GM18526 (cell line): ENCODE data around the gene NPRL2.

Experiments used
- POLR2A ChIP-seq: IDR thresholded peaks from 3 replicates; pipeline ENCODE4 v1.6.1; 2011; ENCODE audit not compliant: insufficient read length; ENCODE audit errors: extremely low read depth

Gene NPRL2

GRCh38 chr3:50319181-50319893 is 31.2 kb downstream of the NPRL2 start:
- TF ChIP-seq POLR2A: no peak

DNA sequence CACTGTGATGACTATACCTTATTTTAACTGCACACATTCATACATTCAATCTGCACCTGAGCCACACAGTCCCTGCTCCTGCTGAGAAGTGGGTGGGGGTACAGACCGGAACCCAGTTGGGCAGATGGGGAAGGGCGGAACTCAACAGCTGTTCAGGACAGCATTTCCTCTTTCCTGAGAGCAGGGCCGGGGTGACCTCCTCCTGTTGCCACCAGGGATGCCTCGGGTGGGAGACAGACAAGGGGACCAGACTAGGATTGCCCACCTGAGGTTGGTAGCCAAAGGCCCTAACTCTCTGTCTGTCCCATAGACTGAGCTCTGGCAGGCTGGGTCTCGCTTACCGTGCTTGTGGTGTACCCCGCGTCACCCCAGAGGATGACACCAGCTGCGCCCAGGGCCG is 32.0 kb downstream of the NPRL2 start:
- no peak for TF ChIP-seq POLR2A

- TF ChIP-seq POLR2A: no peak
Observed at GRCh38 chr3:50318163-50318562, 32.4 kb downstream of the NPRL2 start.

DNA sequence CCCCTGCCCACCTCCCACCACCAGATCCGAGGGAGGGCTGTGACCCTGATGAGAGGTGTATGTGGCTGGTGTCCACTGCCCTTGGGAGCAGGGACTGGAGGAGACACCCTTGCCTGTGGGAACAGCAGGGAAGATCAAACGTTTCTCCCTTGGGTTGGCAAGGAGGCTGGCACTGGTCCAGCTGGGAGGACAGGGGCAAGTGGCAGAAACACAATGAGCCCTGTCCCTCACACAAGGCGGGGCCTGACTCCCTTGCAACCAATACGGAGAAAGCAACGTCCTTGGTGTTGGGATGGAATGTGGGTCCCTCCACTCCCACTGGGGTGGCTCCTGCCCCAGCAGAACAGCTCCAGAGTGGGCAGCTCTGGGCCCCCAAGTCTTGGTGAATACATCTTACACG is 33.3 kb downstream of the NPRL2 start:
- no peak for TF ChIP-seq POLR2A

GRCh38 chr3:50316657-50317242 is 33.8 kb downstream of the NPRL2 start:
- TF ChIP-seq POLR2A: no peak

- no peak for TF ChIP-seq POLR2A
Observed at GRCh38 chr3:50314816-50315215, 35.8 kb downstream of the NPRL2 start.

DNA sequence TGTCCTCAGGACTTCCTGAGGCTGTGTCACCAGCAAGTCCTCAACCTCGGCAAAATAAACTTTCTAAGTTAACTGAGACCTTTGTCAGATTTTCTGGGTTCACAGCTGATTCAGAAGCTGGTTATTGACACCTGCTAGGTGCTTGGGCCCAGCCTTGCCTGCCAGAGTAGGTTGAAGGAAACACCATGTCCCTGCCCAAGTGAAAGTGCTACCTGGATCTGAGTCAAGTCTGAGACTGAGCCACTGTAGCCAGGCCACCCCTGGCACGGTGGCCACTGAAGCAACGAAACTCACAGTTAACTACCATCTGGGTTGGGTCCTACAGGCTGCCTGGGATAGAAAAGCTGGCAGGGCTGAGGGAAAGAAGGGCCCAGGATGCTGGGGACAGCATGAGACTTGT is 36.2 kb downstream of the NPRL2 start:
- TF ChIP-seq POLR2A: no peak

DNA sequence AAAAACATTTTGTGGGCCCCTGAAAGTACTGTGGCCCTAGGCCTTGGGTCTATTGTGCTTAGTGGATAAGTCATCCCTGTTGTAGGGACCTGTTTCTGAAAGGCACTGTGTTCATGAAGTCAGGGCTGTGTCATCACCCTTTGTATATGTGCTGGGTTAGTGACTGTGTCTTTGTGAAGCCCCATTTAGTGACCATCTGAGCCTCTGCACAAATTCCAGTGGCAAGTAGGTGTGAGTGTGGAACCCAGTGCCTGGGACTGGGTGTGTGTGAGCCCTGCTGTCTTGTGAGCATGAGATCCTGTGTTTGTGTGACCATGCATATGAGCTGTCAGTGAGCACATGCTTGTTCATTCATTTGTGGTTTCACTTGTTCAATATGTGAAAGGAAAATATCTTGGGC is 46.0 kb downstream of the NPRL2 start:
- no peak for TF ChIP-seq POLR2A

DNA sequence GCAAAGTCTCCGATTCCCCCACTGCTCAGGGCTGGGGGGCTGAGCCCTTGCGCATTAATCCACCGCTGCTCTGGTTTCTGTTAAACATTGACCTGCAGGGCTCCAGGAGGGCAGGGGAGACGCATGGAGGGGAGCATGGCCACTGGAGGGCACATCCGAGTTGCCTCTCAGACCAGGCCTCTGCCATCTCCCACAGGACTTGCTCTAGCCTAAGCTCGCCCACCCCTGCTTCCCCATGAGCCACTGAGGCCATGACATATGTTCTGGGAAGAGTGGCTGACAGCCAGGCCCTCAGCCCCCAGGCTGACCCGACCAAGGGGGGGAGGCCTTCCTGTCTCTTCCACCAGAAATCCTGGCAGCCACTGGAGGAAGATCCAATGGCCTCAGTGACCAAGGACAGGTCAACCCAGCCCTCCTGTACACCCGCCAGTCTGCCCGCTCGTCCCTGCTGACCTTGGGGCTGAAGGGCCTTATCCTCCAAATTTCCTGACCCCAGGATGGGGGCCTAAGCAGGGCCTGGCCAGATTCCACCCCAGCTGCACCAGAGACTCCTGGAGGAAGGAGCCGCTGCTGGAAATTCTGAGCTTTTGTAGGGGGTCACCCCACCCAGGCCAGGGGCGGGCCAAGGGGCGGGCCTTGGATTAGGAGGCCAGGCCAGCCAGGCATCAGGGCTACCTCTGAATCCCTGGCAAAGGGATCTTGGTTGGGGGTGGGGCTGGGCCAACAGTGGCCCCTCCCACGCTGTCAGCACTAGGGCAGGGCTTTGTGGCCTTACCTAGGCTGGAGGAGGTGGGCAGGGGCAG is 47.4 kb downstream of the NPRL2 start, which contains the start of gene HYAL1:
TSS of gene HYAL1 (minus strand) at position 562 of the 803 bp plus-strand sequence. CDS start 618 bp downstream, outside the sequence.
- TF ChIP-seq POLR2A: no peak

DNA sequence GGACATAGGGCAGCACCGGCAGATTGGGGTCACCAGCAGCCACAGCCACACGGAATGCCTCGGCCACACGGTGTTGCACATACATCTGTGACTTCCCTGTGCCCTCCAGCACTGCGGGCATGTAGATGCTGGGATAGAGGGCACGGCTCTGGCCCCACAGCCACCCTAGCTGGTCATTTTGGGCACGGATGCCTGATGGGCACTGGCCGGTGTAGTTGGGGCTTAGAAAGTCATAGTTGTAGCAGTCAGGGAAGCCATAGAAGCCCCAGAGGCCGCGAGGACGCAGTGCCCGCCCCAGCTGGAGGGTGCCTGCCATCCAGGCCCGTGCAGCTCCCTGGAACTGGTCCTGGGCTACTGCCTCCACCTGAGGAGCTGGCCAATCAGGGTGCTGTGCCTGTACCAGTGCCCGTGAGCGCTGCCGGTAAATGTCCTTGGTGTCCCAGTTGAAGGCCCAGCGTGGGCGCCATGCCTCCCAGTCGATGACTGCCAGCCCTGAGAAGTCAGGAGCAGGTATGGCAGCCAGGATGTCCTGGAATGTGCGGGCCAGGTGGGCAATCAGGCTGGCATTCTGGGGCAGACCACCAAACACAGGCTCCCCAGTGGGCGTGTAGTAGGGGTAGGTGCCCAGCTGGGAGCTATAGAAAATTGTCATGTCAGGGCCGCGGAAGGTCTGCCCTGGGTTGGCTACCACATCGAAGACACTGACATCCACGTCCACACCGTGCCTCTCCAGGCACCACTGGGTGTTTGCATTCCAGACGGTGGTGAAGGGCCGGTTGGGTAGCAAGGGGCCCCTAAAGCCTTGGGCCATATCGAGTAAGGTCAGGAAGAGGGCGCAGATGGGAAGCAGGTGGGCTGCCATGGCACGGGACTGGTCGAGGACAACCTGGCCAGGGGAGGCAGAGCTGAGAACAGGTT is 48.2 kb downstream of the NPRL2 start:
- no peak for TF ChIP-seq POLR2A

DNA sequence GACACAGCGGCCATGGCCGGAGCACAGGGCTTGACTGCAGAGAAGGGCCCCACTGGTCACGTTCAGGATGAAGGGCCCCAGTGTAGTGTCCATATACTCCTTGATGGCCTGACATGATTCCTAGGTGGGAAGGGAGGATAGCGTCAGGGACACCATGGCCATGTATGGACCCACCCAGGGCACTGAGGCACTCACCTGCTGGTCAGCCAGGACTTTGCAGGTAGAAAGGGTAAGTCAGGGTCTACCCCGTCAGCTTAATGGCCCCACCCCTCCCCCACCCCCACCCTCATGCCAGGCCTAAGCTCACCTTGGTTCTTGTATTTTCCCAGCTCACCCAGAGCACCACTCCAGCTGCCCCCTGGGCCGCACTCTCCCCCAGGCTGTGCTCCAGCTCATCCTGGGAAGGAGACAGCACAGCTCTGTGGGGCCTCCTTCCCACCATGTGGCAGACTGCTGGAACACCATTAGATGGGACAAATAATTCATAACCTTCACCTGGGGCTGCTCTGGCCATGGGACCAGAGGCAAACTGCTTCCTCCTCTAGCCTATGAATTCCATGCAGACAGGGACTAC is 49.8 kb downstream of the NPRL2 start:
- TF ChIP-seq POLR2A: no peak

DNA sequence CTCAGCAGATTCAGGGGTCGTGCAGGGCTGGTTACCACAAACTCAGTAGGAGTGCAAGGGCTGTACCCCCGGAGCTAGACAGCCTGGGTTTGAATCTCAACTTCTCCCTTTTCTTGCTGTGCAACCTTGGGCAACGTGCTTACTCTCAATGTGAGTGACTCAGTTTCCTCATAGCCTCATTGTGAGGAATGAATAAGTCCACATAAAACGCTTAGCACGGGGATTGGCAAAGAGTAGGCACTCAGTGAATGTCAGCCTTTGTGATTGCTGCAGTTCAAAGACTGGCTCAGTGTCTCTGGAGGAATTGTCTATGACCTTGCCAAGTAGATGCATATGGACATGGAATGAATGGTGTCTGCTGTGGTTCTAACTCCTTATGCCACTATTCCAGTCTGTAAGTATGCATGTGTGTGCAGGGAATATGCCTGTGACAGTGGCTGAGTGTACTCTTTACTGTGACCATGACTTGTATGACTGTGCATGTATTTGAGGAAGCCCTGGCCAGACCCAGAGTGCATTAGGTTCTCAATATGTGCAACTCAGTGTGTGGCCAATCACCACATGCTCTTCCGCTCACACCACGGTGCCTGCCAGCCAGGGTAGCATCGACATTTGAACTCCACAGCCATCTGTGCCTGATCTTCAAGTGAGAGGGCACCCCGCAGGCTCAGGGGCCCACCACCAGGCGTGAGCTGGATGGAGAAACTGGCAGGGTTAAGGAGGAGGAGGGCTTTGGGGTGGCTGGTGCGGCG is 50.5 kb downstream of the NPRL2 start:
- TF ChIP-seq POLR2A: no peak

DNA sequence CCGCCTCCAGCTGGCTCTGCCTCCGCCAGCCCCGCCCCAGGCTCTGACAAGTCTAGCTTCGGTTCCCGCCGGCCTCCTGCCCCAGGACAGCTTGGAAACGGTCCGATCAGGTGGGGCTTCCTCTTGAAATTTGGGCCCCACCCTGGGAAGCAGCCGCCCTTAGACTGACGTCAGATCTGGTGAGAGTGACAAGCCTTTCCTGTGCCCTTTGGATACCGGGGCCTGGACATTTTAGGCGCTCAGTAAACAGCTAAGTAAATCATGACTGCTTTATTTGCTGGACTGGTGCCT is 51.0 kb downstream of the NPRL2 start:
- TF ChIP-seq POLR2A: no peak

- TF ChIP-seq POLR2A: peak; percentile 79
Observed at GRCh38 chr3:50298836-50299637, 51.5 kb downstream of the NPRL2 start, which contains the start of the genes HYAL3 and NAA80. Gene HYAL3 (minus strand): TSS chr3:50299405. CDS start chr3:50295602, 3,803 bp downstream. Gene NAA80 (minus strand): TSS chr3:50299405. CDS start chr3:50297463, 1,942 bp downstream.
